ENCODE results near the gene TREX2. TPM values are rescaled to one million over a fixed set of nuclear protein-coding genes. Genes with fewer than 3 reads are reported as not detected.
A peak's percentile ranks its signal among the peaks of the same experiment; 100 is the strongest.

TREX2 gene
- total and polyA plus RNA-seq, 8 donors: 0.55 to 1.4 (median 0.92) TPM

- H3K4me3 ChIP-seq: no peak overlapping the region
- ATAC-seq (no peak), DNase-seq (no peak)
- TF ChIP-seq CTCF (IDR thresholded peaks at IDR 0.05): no peak
- H3K4me1 ChIP-seq: no peaks in the 10 kb centered on the region
- H3K27me3 ChIP-seq: no peaks in the 10 kb centered on the region
- no peak overlapping the region for H3K27ac ChIP-seq
- H3K9me3 ChIP-seq: no peaks in the 10 kb centered on the region
- no peaks in the 10 kb centered on the region for H3K36me3 ChIP-seq
- intact Hi-C loops (cut with DNase I): no loop called here
These were observed 5.9 kb downstream of the TREX2 start for GRCh38 chrX:153439977-153440376.

- H3K36me3 ChIP-seq: no peaks in the 10 kb centered on the region
- H3K9me3 ChIP-seq: no peaks in the 10 kb centered on the region
- H3K27ac ChIP-seq: no peak overlapping the region
- TF ChIP-seq CTCF (IDR thresholded peaks at IDR 0.05): no peak
- ATAC-seq: no peak
- H3K4me1 ChIP-seq: no peaks in the 10 kb centered on the region
- intact Hi-C loops (cut with DNase I): no loop called here
- H3K27me3 ChIP-seq: no peaks in the 10 kb centered on the region
- DNase-seq: no peak
- no peak overlapping the region for H3K4me3 ChIP-seq
These were observed 7.3 kb downstream of the TREX2 start for GRCh38 chrX:153438532-153438931.

- no peaks in the 10 kb centered on the region for H3K27me3 ChIP-seq
- no peak overlapping the region for H3K4me3 ChIP-seq
- DNase-seq (no peak), ATAC-seq (no peak)
- H3K27ac ChIP-seq: no peak overlapping the region
- no peaks in the 10 kb centered on the region for H3K36me3 ChIP-seq
- no peaks in the 10 kb centered on the region for H3K9me3 ChIP-seq
- no peaks in the 10 kb centered on the region for H3K4me1 ChIP-seq
- TF ChIP-seq CTCF (IDR thresholded peaks at IDR 0.05): no peak
- intact Hi-C loops (cut with DNase I): no loop called here
These were observed 10.0 kb downstream of the TREX2 start for GRCh38 chrX:153435845-153436244.

- Histone ChIP-seq H3K27ac (no peak overlapping the region), H3K4me3 (no peak overlapping the region), H3K27me3 (no peaks in the 10 kb centered on the region), H3K9me3 (no peaks in the 10 kb centered on the region), H3K36me3 (no peaks in the 10 kb centered on the region), H3K4me1 (no peaks in the 10 kb centered on the region)
- ATAC-seq: no peak
- DNase-seq: no peak
- TF ChIP-seq CTCF (IDR thresholded peaks at IDR 0.05): no peak
- intact Hi-C loops (cut with DNase I): no loop called here
These were observed 11.1 kb downstream of the TREX2 start for GRCh38 chrX:153434801-153435200.

- Histone ChIP-seq H3K27ac (no peak overlapping the region), H3K4me1 (no peaks in the 10 kb centered on the region), H3K9me3 (no peaks in the 10 kb centered on the region), H3K27me3 (no peaks in the 10 kb centered on the region), H3K4me3 (no peak overlapping the region), H3K36me3 (no peaks in the 10 kb centered on the region)
- TF ChIP-seq CTCF (IDR thresholded peaks at IDR 0.05): no peak
- intact Hi-C loops (cut with DNase I): no loop called here
- peak in 1 of 4 donors; percentile 41 for DNase-seq
- ATAC-seq: no peak
These were observed 12.0 kb downstream of the TREX2 start for GRCh38 chrX:153433781-153434285.

Measured in left lung (tissue), 10 donors.